NCI-H226 (cell line): Measurements from ENCODE around the gene MICA.
"Not testable (repeated sequence)": the region's sequence is repeated elsewhere in the genome, so short reads cannot be mapped to it uniquely, and the experiment has no call there.

Experiments used
- DNase-seq: peaks from one replicate; pipeline ENCODE4 v3.0.0-alpha.2; 2015

The MICA gene

DNA sequence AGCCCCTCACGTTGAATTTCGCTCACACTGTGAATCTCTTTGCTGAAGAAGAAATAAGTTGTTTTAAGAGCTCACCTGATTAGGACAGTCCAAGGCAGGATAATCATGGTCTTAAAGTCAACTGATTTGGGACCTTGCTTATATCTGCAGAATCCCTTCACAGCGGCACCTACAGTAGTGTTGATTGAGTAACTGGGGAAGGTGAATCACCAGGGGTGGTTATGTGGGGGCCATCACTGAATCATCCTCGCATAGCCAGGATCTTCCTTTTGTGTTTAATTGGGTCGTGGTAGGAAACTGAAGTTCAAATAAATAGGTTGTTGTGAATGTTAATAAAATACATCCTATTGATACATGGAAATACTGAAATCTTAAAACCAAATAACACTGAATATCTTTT is 20.2 kb upstream of the MICA start:
- peak; percentile 58 for DNase-seq

DNA sequence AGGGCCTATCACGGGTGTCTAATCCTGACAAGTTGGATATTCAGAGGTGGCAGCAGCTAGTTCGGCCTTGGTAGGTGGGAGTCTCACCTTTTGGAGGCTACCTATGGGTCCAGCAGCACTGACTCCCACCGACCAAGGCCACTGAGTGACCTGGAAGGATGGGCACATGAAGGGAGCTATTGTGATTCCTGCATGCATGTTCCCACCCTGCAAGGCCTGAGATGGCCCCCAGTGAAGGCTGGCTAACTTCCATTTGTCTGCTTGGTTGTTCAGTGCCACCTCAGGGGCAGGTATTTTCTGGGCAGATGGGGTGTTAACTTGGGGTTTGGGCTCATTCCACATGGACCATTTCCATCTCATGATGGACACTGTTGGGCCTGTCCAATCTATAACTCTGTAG is 18.4 kb upstream of the MICA start:
- DNase-seq: no peak

DNA sequence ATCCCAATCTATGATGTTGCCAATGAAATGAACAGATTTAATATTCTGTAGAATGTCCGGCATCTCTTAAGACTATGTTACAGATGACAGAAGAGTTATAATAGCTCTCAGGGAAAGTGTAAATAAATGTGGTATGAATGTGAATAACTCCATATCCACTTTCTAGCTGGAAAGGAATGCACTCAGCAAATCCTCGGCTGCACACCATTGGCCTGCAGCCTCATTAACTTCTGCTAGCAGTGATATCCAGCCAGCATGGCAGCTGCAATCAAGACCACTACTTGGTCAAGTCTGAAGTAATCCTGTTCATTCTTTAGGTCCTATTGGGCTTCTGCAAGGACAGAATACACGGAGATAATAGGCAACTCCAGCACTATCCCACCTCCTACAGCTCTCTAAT is 17.3 kb upstream of the MICA start:
- no peak for DNase-seq

DNA sequence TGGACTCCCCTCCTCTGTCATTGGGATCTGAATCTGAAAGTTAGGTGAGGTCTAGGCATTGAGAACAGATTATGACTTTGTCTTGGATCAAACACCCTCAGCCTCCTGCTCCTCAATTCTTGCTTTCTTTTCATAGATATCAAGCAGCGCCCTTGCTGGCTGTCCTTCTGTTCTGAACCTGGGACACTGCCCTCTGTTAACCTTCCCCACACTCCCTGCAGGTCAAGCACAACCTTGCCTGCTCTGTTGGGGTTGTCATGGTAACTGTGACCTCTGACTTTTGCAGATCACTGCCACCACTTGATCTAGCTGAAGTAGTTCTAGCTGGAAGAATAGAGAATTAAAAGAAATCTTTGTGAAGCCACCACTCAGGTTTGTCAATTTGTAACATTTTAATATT is 16.4 kb upstream of the MICA start:
- DNase-seq: no peak

DNA sequence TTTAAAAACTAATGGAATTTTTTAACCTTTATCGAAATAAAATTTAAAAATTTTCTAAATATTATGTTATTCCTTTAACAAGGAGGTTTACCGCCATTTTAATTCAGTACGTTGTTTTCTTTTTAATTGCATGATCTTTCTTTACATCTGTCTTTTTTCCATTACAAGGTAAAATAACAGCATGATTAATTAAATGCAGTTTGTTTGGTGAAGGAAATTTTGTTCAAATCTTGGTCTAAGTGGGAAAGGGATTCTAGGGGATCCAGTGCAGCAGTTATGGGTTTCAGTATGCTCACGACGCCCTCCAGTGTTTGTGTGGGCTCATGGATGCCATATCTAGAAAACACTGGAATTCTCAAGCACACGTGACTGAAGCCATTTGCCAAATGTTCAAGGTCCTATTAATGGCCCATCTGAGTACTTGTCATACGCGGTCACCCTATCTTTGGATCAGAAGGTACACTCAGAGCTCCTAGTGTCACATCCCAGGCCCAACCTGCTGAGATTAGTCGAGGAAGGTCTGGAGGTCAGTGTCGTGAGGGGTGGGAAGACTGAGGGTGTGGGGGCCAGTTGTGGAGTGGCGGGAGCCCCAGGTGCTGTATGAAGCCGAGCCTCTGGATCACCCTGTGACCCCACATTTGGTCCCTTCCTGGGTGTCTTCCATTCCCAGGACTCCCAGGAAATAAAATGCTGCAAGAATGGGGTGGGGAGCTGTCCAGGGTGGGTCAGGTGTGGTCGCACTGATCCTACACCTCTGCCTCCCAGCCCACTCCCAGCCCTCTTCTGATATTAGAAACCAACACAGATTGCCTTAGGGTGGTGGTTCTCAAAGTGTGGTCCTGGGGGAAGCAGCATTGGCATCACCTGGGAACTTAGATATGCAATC is 14.2 kb upstream of the MICA start:
- DNase-seq: not testable (repeated sequence)

DNA sequence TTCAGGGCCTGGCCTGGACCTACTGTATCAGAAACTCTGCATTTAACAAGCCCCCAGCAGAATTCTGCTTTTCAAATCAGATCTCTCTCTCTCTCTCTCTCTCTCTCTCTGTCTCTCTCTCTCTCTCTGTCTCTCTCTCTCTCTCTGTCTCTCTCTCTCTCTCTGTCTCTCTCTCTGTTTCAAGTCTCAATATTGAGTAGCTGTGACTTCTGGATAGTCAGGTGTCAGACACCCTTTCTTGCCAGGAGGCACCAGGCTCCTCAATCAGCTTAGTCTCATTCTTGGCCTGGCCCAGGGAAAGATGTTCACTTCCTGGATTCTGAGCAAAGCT is 13.6 kb upstream of the MICA start:
- not testable (repeated sequence) for DNase-seq

DNA sequence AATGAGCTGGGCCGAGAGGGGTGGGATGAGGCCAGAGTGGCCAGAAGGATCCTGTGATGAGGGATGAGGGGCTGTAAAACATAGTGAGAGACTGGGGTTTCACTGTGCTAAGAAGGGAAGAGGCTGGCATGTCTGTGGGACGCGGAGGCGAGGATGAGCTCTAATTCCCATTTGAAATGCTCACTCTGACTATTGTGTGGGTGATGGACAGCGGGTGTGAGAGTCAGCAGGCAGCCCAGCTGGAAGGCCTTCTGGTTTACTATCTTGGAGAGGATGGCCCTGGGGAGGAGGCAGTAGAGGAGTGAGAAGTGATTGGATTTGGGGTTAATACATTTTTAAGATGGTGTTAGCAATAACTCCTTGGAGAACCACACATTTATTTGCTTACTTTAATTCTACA is 9.5 kb upstream of the MICA start:
- DNase-seq: no peak

DNA sequence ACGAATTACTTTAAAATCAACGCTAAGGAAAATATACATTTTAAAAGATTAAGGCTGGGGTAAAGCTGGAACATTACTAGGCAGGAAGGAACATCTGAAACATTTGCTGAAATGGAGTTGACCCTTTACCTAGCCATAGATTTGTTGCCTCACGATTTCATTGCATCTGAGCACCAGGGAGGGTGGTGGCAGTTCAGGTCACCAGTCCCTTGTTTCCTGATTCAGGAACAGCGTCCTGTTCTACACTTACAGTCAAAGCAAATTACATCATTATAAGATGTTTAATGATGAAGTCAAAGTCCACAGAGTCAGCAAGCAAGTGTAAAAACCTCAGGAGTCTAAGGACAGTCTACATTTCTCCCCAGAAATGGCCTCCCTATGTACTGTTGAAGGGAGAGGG is 9.0 kb upstream of the MICA start:
- DNase-seq: no peak

DNA sequence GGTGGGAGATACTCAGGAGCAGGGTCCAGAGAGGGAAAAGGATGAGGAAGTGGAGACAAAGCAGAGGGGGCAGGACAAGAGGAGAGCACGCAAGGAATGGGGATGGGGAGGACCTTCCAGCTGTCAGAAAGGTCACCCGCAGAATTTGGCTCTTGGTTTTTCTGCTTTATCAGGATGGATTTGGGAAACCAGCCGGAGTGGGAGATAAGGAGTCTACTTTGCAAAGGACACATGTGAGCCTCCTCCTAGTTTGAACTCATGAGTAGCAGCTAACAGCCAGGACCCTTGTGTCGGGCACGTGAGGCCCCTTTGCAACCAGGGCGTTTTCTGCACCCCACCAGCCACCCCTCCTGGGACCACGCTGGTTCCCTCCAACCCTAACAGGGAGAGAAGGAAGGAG is 7.6 kb upstream of the MICA start:
- DNase-seq: no peak

DNA sequence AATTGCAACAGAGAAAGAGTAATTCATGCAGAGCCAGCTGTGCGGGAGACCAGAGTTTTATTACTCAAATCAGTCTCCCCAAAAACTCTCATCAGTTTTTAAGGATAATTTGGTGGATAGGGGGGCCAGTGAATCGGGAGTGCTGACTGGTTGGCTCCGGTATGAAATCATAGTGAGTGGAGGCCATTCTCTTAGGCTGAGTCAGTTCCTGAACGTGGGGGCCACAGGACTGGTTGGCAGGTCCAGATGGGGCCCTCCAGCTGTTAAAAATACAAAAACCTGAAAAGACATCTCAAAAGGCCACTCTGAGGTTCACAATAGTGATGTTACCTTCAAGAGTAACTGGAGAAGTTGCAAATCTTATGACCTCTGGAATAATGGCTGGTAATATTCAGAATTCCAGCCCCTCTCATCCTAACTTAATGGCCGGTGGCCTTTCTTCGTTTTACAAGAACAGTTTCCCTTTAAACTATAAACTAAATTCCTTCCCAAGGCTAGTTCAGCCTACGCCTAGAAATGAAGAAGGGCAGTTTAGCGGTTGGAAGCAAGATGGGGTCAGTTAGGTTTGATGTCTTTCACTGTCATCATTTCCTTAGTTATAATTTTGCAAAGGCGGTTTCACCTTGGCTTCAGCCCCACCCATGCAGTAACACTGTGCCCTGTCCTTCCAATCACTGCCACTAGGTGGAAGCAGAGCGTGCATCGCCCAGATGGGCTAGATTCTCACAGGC is 6.8 kb upstream of the MICA start:
- DNase-seq: peak; percentile 62

DNA sequence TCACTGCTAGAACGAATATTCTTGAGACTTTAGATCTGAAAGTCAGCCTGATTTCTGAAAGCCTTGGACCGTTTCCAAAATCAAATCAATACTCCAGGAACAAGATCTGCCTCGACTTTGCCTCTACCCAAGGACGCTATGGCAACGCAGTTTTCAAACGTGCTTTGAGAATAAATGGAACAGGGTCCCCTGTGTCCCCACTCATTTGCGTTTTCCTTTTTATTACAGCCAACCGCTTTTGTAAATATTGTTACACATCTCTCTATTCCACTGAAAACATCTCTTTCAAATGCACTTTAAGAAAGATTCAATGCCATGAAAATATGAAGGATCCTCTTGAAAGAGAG is 6.3 kb upstream of the MICA start:
- DNase-seq: not testable (repeated sequence)

DNA sequence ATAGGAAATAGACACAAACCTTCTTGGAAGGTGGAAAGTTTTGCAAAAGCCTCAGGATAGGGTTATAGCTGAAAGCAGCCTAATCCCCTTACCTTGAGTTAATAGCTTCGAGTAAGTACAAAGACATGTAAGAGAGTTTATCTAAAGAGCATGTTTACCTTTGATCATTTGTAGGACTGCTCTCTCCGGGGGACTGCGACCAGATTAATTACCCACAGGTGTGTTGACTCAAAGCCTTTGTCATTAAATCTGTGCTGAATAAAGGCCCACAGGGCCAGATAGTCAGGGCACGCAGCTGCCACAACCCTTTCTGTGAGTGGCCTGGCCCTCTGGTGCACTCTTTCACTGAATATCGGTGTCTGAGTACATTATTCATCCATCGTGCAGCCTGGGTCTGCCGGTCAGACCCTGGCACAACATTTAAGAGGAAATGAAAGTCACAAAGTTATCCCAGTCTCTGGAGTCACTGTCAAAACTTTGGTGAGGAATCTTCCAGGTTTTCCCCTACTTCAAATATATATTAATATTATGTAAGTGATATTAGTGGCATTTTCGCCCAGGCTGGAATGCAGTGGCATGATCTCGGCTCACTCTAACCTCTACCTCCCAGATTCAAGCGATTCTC is 5.4 kb upstream of the MICA start:
- no peak for DNase-seq

DNA sequence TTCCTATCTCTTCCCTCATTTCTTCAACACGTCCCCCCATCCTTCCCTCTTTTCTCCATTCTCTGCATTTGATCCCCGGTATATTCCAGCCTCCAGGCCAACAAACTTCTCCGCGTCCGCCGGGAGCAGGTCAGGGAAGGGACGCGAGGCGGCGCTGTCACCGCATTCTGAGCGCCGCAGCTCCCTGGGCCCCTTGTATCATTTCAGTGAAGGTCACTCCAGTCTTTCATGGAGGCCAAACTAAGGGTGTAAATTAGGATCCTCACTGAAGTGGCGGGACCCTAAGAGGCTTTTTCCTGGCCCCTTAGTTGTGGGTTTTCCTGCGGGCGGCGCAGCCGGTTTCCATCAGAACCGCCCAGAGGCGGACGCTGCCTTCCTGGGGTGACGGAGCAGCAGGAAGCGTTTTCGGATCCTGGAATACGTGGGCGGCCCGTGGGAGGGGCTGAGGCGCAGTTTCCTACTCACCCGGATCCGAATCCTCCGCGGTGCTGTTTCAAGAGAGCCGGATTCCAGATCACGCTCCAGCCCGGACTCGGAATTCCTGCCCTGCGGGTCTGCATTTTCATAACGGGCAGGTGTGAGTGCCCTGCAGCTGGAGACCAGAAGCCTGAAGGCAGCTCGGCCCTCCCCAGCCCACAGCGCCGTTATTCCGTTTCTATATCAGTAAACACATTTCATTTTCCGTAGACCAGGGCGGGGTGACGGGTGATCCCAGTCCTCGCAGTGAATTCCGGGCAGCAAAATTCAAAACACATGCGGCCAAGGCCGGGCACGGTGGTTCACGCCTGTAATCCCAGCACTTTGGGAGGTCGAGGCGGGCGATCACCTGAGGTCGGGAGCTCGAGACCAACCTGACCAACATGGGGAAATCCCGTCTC is 3.6 kb upstream of the MICA start:
- peak; percentile 94 for DNase-seq

DNA sequence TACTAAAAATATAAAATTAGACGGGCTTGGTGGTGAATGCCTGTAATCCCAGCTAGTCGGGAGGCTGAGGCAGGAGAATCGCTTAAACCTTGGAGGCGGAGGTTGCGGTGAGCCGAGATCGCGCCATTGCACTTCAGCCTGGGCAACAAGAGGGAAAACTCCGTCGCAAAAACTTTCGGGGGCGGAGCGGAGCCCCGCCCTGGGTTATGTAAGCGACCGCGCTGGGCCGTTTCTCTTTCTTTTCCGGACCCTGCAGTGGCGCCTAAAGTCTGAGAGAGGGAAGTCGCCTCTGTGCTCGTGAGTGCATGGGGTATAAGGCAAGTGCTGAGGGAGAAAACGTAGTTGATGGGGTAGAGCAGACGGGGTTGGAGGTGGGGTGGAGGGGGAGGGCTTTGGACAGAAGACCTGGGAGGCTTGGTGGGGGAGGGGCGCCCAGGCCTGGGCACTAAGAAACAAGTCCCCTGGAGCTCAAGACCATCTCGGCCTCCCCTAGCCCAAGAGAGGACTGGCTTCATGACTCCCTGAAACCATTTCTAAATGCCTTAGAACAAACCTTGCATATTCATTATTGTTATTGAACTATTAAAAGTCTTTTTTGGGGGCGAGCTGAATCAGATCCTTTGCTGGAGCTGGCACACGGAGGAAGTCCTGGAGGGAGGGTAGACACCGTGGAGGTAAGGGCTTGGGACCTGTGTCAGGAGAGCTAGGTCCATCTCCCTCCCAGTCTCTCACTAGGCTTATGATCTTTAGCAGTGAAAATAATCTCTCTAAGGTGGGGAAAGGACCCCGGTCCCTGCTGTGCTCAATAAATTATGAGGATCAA is 2.7 kb upstream of the MICA start:
- DNase-seq: peak; percentile 78

DNA sequence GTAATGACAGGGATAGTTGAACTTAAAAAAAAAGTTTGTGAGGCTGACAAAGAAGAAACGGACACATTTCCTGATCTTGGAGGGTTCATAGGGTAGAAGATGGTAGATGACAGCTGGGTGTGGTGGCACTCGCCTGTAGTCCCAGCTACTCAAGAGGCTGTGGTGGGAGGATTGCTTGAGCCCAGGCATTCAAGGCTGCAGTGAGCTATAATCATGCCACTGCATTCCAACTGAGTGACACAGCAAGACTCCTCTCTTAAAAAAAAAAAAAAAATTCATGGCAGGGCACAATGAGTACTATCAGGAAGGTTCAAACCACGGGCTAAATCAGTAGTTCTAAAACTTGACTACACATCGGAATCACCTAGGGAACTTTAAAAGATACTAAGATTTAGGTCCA is 2.0 kb upstream of the MICA start:
- peak; percentile 80 for DNase-seq

DNA sequence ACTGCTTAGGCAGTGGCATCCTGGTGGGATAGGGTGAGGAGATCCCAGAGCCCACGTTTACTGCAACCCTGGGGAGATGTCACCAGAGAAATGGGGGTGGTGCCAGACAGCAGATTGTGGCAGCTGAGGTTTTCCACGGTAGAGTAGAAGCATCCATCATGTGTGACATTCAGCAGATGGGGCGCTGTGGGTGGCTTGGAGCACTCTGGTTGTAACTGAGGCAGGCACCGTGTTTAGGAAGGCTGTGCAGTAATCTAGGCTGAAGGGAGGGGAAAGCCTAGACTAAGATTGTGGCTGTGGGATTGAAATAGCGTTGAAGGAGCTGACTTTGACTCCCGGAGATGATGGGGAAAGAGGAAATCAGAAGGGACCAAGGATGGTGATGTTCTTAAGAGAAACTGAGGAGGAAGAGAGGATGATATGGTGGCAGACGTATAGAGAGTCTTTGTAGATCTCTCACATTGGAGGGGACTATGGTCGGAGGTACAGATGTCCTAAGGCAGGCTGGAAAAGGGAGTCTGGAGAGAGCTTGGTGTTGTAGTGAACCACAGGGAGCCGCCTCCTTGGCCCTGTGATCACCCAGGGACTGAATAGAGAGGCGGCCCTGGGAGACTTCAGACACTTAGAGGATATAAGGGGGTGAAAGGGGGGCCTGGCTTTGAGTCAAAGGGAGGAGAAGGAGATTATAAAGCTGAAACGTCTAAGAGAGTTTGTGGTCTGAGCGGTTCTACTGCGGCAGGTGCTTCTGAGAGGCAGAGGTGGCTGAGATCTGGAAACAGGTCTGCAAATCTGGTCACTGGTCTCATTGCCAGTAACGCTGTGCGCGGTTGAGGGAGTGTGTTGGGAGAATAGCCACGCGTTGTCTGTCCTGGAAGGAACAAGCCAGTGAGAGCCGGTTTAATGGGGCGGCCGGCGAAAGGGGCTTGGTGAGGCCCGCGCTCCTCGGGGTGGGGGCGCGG is 792 bp upstream of the MICA start:
- DNase-seq: peak; percentile 30

DNA sequence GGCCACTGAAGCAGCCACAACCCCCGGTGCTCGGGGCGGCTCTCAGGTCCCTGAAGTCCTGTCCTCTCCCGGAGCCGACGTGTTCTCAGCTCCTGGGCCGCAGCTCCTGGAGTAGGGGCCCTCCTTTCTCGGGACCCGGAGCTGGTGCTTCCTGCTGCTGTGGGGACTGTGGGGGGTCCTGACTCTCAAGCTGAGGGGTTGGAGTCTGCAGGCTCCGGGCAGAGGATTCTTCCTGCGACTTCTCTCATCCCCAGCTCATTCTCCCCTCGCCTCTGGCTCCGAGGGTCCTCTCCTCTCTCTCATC is 618 bp downstream of the MICA start:
- DNase-seq: not testable (repeated sequence)

DNA sequence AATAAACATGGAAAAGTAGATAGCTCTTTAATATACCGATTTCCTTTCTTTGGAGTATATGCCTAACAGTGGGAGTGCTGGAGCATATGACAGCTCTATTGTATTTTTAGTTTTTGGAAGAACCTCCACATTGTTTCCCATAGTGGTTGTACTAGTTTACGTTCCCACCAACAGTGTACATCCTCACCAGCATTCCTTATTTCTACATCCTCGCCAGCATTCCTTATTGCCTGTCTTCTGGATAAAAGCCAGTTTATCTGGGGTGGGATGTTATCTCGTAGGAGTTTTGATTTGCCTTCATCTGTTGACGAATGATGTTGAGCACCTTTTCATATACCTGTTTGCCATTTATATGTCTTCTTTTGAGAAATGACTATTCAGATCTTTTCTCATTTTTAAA is 2.6 kb downstream of the MICA start:
- peak; percentile 72 for DNase-seq

DNA sequence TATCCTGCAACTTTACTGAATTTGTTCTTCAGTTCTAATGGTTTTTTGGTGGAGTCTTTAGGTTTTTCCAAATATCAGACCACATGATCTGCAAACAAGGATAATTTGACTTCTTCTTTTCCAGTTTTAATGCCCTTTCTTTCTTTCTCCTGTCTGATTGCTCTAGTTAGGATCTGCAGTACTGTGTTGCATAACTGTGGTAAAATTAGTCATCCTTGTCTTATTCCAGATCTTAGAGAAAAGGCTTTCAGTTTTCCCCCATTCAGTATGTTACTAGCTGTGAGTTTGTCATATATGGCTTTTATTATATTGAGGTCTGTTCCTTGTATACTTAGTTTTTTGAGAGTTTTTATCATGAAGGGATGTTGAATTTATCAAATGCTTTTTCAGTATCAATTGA is 4.3 kb downstream of the MICA start:
- DNase-seq: peak; percentile 70

DNA sequence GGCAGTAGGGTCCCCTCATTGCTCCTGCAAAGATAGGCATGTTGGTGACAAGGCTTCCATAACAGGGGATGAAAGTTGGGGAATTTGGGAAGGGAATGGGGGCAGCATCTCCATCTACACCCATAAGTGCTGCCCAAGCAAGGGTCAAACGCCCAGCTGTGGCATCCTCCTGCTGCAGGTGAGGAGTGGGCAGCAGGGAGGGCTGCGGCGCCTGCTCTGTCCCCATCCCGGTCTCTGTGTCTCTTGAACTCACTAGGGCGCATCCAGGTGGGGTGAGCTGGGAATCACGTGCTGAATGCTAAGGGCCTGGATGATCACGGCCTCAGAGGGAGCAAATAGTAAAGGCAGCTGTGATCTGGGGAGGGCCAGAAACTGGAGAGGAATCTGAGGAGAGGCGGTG is 9.1 kb downstream of the MICA start:
- DNase-seq: no peak

DNA sequence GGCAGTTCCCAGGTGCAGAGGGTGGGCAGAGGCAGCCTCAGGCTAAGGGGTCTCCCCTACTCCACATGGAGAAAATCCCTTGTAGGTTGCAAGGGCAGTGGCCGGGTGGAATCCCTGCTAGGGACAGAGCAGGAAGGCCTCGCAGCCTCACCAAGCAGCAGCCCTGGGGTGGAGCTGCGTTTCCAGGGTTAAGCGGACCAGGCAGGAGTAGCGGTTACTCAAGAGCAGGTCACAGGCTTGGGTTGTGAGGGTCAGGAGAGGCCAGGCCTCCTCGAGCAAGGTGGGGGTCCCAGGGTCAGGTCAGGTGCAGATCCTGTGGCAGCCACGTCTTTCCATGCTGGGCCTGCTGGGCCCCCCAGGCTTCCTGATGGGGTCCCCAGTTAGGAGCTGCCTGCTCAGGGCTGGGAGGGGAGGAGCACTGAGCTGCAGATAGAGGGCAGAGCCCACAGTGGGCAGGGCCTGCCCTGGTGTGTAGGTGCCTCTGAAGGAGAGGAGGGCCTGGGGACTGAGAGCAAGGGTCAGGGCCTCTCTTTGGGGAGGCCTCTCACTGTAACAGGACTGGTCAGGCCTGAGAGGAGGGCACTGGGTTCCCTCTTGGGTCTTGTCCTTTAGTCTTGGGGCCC is 10.9 kb downstream of the MICA start:
- not testable (repeated sequence) for DNase-seq
